Fibroblast of lung (primary cell): ENCODE results near the gene SH3PXD2A.

Experiments
- EZH2 ChIP-seq: IDR thresholded peaks from 2 replicates; pipeline ENCODE4 v1.5.1; 2012; ENCODE audit warnings: low read length, control low read depth, mild to moderate bottlenecking; ENCODE audit errors: missing control alignments
- TF ChIP-seq, protein P1 (sequence below), 2 donors: IDR thresholded peaks in 1 of 2; conservative IDR thresholded peaks in 1 of 2; 1 replicate in 1 of 2; 2 replicates in 1 of 2; pipeline ENCODE4 v1.5.1; 2011 to 2012; ENCODE audit warnings: low read length in 2 of 2, control low read depth in 1 of 2, inconsistent platforms in 1 of 2, low read depth in 1 of 2, mild to moderate bottlenecking in 1 of 2

DNA sequence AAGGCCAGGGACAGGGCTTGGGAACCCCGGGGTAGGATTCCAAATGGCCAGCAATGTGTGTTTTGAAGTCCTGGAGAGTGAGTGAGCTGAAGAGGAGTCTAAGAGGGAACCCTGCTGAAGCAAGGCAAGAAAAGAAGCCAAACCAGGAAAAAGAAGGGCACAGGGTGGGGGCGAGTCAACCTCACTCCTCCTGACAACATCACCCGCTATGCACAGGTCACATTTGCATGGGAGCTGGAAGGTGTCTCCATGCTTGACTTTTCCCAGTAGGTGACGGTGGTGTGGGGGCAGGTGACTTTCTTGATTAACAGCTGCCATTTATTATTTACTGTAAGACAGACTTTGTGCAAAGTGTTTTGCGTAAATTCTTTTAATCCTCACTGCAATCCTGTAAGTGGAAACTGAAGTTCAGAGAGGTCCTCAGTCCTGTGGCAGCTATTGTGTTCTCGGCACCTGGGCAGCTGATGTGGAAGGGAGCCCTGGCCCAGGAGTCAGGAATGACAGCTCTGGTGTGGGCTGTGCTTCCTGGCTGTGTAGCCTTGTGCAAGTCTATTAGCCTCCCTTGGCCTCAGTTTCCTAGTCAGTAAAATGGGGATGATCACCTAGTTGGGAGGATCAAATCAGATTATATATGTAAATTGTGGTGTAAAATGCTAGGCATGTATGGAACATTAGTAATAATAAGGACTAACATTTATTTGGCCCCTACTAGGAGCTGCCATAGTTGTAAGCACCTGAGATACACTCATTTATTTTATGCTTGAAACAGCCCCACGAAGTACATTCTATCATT is 90.9 kb downstream of the SH3PXD2A start:
- TF ChIP-seq, protein P1, sequence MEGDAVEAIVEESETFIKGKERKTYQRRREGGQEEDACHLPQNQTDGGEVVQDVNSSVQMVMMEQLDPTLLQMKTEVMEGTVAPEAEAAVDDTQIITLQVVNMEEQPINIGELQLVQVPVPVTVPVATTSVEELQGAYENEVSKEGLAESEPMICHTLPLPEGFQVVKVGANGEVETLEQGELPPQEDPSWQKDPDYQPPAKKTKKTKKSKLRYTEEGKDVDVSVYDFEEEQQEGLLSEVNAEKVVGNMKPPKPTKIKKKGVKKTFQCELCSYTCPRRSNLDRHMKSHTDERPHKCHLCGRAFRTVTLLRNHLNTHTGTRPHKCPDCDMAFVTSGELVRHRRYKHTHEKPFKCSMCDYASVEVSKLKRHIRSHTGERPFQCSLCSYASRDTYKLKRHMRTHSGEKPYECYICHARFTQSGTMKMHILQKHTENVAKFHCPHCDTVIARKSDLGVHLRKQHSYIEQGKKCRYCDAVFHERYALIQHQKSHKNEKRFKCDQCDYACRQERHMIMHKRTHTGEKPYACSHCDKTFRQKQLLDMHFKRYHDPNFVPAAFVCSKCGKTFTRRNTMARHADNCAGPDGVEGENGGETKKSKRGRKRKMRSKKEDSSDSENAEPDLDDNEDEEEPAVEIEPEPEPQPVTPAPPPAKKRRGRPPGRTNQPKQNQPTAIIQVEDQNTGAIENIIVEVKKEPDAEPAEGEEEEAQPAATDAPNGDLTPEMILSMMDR (conservative IDR thresholded peaks at IDR 0.05 in 1 of 2, IDR thresholded peaks at IDR 0.05 in 1 of 2; ENCODE audit: low read depth in 1 of 2, low read length in 2 of 2) = no peak
- no peak for TF ChIP-seq EZH2
